ENCODE measurements around the gene CORIN. TPM values are rescaled to one million over a fixed set of nuclear protein-coding genes. Genes with fewer than 3 reads are reported as not detected.

Gene CORIN
- total and polyA plus RNA-seq, 2 of the 4 experiments (the other 2 are of a cell fraction) = 20.3 to 24.7 TPM

DNA sequence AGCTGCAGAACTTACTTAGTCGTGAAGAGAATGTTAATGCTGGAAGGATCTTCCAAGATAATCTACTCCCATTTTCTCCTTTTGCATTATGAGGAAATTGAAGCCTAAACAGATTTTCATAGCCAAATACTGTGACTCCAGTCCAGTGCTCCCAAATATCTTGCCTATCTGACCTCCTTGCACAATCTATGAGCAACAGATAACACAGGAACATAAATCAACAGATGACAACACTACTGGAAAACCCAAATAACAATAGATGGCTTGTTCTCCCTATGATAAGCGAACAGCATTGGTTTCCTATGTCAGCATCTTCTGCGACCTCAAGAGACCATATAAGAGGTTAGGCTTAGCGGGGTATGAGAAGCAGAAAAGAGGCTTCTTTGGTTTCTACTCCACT is 88.0 kb downstream of the CORIN start:
- BruUV-seq (replicated peaks) = no TSS peak
- Histone ChIP-seq H2BK15ac (ENCODE audit: low read depth, low read length) (no peak overlapping the region), H4K8ac (ENCODE audit: low read depth in 2 of 2, low read length in 2 of 2) (no peak overlapping the region), H3K18ac (ENCODE audit: low read depth, low read length) (no peak overlapping the region), H2BK120ac (ENCODE audit: low read depth, low read length) (no peak overlapping the region), H3K9me3 (ENCODE audit: control insufficient read depth, insufficient read depth, low read length) (peaks cover 2% of the 10 kb centered on the region; the same call in 1 of the 2 replicates), H3K56ac (ENCODE audit: extremely low read depth, insufficient read depth, low read length) (no peak overlapping the region), H3K4me2 (ENCODE audit: low read depth, low read length) (no peak overlapping the region), H3K14ac (replicated peaks; ENCODE audit: low read depth, low read length) (no peak overlapping the region), H3K36me3 (ENCODE audit: control insufficient read depth, insufficient read depth, low read length) (no peaks in the 10 kb centered on the region), H2AK9ac (replicated peaks; ENCODE audit: low read depth, low read length, poor library complexity) (no peak overlapping the region), H3K4me3 (ENCODE audit: insufficient read depth, low read depth, low read length) (no peak overlapping the region), H2AFZ (replicated peaks; ENCODE audit: low read length, poor library complexity) (no peak overlapping the region), H2AK5ac (ENCODE audit: low read depth, low read length) (no peak overlapping the region), H3K9me1 (ENCODE audit: insufficient read depth, low read length) (no peaks in the 10 kb centered on the region), H4K91ac (ENCODE audit: insufficient read depth, low read depth, low read length) (no peak overlapping the region), H3K4me1 (ENCODE audit: control insufficient read depth, insufficient read depth, low read length) (peaks cover 2% of the 10 kb centered on the region; the same call in 1 of the 2 replicates), H3K79me1 (ENCODE audit: low read depth in 1 of 2, low read length in 2 of 2) (no peaks in the 10 kb centered on the region), H3K23ac (ENCODE audit: low read depth, low read length) (no peak overlapping the region), H3K4ac (ENCODE audit: low read depth, low read length) (no peak overlapping the region), H2BK20ac (ENCODE audit: low read depth, low read length) (no peak overlapping the region), H3K9ac (ENCODE audit: low read depth, low read length) (no peak overlapping the region), H2BK5ac (ENCODE audit: low read depth, low read length, poor library complexity, severe bottlenecking) (no peak overlapping the region), H4K5ac (ENCODE audit: low read depth, low read length) (no peak overlapping the region), H3K27ac (ENCODE audit: insufficient read depth, low read length) (no peak overlapping the region), H3K27me3 (ENCODE audit: control insufficient read depth, insufficient read depth, low read length) (no peaks in the 10 kb centered on the region), H4K20me1 (ENCODE audit: insufficient read depth, low read length) (no peaks in the 10 kb centered on the region)
- POLR2A ChIA-PET (ENCODE audit: unreplicated experiment) = no interaction called here
- intact Hi-C loops (cut with micrococcal nuclease) = no loop called here
- DNase-seq (no peak), ATAC-seq (ENCODE audit: low read depth) (no peak)
- WGBS, 2 experiments (ENCODE audit: extremely low coverage in 2 of 2, insufficient read length in 1 of 2) = no CpG with 5 or more reads among the region's 4 CpGs
- TF ChIP-seq CHD1 (IDR thresholded peaks at IDR 0.05; ENCODE audit: low read depth, low read length) (no peak), MXI1 (IDR thresholded peaks at IDR 0.05; ENCODE audit: borderline replicate concordance, low read depth, low read length) (no peak), MAFK (IDR thresholded peaks at IDR 0.05; ENCODE audit: low read depth, low read length) (no peak), BHLHE40 (IDR thresholded peaks at IDR 0.05; ENCODE audit: low read depth, low read length) (no peak), RCOR1 (IDR thresholded peaks at IDR 0.05; ENCODE audit: insufficient replicate concordance, low read length) (no peak), RFX5 (IDR thresholded peaks at IDR 0.05; ENCODE audit: low read depth, low read length) (no peak)
- TF ChIP-seq, protein P1, sequence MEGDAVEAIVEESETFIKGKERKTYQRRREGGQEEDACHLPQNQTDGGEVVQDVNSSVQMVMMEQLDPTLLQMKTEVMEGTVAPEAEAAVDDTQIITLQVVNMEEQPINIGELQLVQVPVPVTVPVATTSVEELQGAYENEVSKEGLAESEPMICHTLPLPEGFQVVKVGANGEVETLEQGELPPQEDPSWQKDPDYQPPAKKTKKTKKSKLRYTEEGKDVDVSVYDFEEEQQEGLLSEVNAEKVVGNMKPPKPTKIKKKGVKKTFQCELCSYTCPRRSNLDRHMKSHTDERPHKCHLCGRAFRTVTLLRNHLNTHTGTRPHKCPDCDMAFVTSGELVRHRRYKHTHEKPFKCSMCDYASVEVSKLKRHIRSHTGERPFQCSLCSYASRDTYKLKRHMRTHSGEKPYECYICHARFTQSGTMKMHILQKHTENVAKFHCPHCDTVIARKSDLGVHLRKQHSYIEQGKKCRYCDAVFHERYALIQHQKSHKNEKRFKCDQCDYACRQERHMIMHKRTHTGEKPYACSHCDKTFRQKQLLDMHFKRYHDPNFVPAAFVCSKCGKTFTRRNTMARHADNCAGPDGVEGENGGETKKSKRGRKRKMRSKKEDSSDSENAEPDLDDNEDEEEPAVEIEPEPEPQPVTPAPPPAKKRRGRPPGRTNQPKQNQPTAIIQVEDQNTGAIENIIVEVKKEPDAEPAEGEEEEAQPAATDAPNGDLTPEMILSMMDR (conservative IDR thresholded peaks at IDR 0.05; ENCODE audit: low read depth, low read length) = no peak
- TF ChIP-seq, protein P2, sequence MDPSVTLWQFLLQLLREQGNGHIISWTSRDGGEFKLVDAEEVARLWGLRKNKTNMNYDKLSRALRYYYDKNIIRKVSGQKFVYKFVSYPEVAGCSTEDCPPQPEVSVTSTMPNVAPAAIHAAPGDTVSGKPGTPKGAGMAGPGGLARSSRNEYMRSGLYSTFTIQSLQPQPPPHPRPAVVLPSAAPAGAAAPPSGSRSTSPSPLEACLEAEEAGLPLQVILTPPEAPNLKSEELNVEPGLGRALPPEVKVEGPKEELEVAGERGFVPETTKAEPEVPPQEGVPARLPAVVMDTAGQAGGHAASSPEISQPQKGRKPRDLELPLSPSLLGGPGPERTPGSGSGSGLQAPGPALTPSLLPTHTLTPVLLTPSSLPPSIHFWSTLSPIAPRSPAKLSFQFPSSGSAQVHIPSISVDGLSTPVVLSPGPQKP (IDR thresholded peaks at IDR 0.05; ENCODE audit: borderline replicate concordance, low read depth, low read length) = no peak
- TF ChIP-seq, protein P3, sequence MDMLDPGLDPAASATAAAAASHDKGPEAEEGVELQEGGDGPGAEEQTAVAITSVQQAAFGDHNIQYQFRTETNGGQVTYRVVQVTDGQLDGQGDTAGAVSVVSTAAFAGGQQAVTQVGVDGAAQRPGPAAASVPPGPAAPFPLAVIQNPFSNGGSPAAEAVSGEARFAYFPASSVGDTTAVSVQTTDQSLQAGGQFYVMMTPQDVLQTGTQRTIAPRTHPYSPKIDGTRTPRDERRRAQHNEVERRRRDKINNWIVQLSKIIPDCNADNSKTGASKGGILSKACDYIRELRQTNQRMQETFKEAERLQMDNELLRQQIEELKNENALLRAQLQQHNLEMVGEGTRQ (IDR thresholded peaks at IDR 0.05; ENCODE audit: low read depth, low read length) = no peak
- dilution Hi-C loops (cut with HindIII; ENCODE audit: low sequenced_read_pairs, unreplicated experiment) = no loop called here
- CTCF ChIA-PET = no interaction called here
- in situ Hi-C loops (cut with MboI; ENCODE audit: low sequenced_read_pairs) = no loop called here
